ENCODE data around the gene MFRP.

Gene MFRP

GRCh38 chr11:119343726-119344125 lies 2.8 kb downstream of the MFRP start:
- no peak overlapping the region for H3K4me3 ChIP-seq (ENCODE audit: low read depth, low read length)
- TF ChIP-seq CTCF (IDR thresholded peaks at IDR 0.05; ENCODE audit: borderline replicate concordance, insufficient read depth, low read depth, low read length), result no peak

GRCh38 chr11:119342362-119343130 lies 4.0 kb downstream of the MFRP start:
- TF ChIP-seq CTCF (IDR thresholded peaks at IDR 0.05; ENCODE audit: borderline replicate concordance, insufficient read depth, low read depth, low read length), result no peak

GRCh38 chr11:119342023-119342300 lies 4.5 kb downstream of the MFRP start:
- no peak overlapping the region for H3K4me3 ChIP-seq (ENCODE audit: low read depth, low read length)
- TF ChIP-seq CTCF (IDR thresholded peaks at IDR 0.05; ENCODE audit: borderline replicate concordance, insufficient read depth, low read depth, low read length), result no peak

More at GRCh38 chr11:119342362-119343130, 4.0 kb downstream of the MFRP start:
- no peak overlapping the region for H3K4me3 ChIP-seq (ENCODE audit: low read depth, low read length)

- no peak for TF ChIP-seq CTCF (IDR thresholded peaks at IDR 0.05; ENCODE audit: borderline replicate concordance, insufficient read depth, low read depth, low read length)
- H3K4me3 ChIP-seq (ENCODE audit: low read depth, low read length), result no peak overlapping the region
These were observed 5.1 kb downstream of the MFRP start for GRCh38 chr11:119341222-119342022.

GRCh38 chr11:119340335-119341221 lies 5.9 kb downstream of the MFRP start, which contains the start of gene C1QTNF5:
TSS of gene C1QTNF5 (minus strand) at chr11:119340883. CDS start at chr11:119340397, 486 bp downstream.
- no peak for TF ChIP-seq CTCF (IDR thresholded peaks at IDR 0.05; ENCODE audit: borderline replicate concordance, insufficient read depth, low read depth, low read length)

GRCh38 chr11:119339589-119340334 lies 6.7 kb downstream of the MFRP start:
- no peak overlapping the region for H3K4me3 ChIP-seq (ENCODE audit: low read depth, low read length)
- TF ChIP-seq CTCF (IDR thresholded peaks at IDR 0.05; ENCODE audit: borderline replicate concordance, insufficient read depth, low read depth, low read length), result peak; percentile 78

More at GRCh38 chr11:119340335-119341221, 5.9 kb downstream of the MFRP start, which contains the start of gene C1QTNF5:
- H3K4me3 ChIP-seq (ENCODE audit: low read depth, low read length), result no peak within 1 kb of the TSS
